Uterus (tissue), 2 donors: ENCODE results near the gene R3HDM2.

Experiments
- CTCF ChIP-seq, 4 experiments: fragments of 200-600 bp in 2 of 4; fragments of 450-650 bp in 2 of 4; sonication (generic) in 2 of 4; IDR thresholded peaks; one replicate each; pipeline ENCODE4 v1.5.1; 2016 to 2019; ENCODE audit warnings: antibody characterized with exemption in 4 of 4, mild to moderate bottlenecking in 2 of 4, moderate library complexity in 1 of 4
- POLR2A ChIP-seq, 2 donors: fragments of 450-650 bp; IDR thresholded peaks; one replicate each; pipeline ENCODE4 v1.6.1; 2016; ENCODE audit warnings: antibody characterized with exemption in 2 of 2, mild to moderate bottlenecking in 1 of 2, moderate library complexity in 1 of 2

- TF ChIP-seq CTCF (IDR thresholded peaks at IDR 0.05), result no peak
- TF ChIP-seq POLR2A (IDR thresholded peaks at IDR 0.05), result no peak
These were observed 20.3 kb downstream of the R3HDM2 start for GRCh38 chr12:57410534-57410933.
